Measurements from ENCODE around the gene DOC2A. TPM values are rescaled to one million over a fixed set of nuclear protein-coding genes. Genes with fewer than 3 reads are reported as not detected.
A peak's percentile ranks its signal among the peaks of the same experiment; 100 is the strongest.

The DOC2A gene
- total and polyA plus RNA-seq, 9 of the 15 experiments (the other 6 are each of a cell fraction or from before 2014, with no cell fraction given): 0.03 to 0.38 (median 0.28) TPM; not detected in 1

DNA sequence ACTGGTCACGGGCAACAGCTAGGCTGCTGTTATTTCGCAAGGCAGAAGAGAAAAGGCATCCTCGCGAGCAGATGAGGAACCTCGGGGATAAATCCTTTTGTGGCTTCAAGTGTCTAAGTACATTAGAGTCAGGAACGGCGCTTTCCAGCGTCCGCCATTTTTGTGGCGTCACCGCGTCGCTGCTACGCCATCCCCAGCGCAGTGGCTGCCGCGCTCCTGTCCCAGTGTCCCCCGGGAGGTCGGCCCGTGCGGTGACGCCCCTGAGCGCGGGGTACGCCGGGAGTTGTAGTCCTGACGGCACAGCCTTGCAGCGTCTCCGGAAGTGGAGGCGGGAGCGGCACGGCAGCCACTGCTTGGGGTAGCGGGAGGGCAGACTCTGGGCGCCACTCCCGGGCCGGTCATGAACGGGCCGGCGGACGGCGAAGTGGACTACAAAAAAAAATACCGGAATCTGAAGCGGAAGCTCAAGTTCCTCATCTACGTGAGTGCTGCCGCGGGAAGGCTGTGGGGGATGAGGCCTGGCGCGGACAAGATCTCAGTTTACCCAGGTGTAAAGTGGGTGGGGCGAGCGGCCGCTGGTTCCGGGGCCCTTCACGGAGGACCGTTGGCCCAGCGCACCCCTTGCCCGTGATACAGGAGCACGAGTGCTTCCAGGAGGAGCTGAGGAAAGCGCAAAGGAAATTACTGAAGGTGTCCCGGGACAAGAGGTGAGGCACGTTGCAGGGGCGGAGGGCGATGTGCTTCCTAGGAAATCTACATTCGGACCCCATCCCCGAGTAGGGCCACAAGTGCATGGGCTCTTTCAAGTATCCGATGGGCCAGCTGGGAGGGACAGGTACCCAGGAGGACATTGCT, 14.7 kb downstream of the DOC2A start, which contains the start of gene INO80E (continued):
- TF ChIP-seq ATF6 (CRISPR knock-in tag; IDR thresholded peaks at IDR 0.05) (no peak), PHF8 (IDR thresholded peaks at IDR 0.05; ENCODE audit: borderline replicate concordance, low read length) (peak; percentile 86), NEUROD1 (IDR thresholded peaks at IDR 0.05; ENCODE audit: borderline replicate concordance, low read depth, low read length, partially characterized antibody) (no peak), MCM3 (IDR thresholded peaks at IDR 0.05) (no peak), TARDBP (IDR thresholded peaks at IDR 0.05) (no peak; the same call in 1 of the 2 replicates), MAZ (CRISPR knock-in tag; conservative IDR thresholded peaks at IDR 0.05 in 1 of 2, IDR thresholded peaks at IDR 0.05 in 1 of 2) (peak; percentile 45 to 84; a peak in 2 of 4 replicates), ZBTB49 (CRISPR knock-in tag; IDR thresholded peaks at IDR 0.05; ENCODE audit: borderline replicate concordance) (no peak), PYGO2 (tag; IDR thresholded peaks at IDR 0.05) (no peak)
- TF ChIP-seq, protein P1, sequence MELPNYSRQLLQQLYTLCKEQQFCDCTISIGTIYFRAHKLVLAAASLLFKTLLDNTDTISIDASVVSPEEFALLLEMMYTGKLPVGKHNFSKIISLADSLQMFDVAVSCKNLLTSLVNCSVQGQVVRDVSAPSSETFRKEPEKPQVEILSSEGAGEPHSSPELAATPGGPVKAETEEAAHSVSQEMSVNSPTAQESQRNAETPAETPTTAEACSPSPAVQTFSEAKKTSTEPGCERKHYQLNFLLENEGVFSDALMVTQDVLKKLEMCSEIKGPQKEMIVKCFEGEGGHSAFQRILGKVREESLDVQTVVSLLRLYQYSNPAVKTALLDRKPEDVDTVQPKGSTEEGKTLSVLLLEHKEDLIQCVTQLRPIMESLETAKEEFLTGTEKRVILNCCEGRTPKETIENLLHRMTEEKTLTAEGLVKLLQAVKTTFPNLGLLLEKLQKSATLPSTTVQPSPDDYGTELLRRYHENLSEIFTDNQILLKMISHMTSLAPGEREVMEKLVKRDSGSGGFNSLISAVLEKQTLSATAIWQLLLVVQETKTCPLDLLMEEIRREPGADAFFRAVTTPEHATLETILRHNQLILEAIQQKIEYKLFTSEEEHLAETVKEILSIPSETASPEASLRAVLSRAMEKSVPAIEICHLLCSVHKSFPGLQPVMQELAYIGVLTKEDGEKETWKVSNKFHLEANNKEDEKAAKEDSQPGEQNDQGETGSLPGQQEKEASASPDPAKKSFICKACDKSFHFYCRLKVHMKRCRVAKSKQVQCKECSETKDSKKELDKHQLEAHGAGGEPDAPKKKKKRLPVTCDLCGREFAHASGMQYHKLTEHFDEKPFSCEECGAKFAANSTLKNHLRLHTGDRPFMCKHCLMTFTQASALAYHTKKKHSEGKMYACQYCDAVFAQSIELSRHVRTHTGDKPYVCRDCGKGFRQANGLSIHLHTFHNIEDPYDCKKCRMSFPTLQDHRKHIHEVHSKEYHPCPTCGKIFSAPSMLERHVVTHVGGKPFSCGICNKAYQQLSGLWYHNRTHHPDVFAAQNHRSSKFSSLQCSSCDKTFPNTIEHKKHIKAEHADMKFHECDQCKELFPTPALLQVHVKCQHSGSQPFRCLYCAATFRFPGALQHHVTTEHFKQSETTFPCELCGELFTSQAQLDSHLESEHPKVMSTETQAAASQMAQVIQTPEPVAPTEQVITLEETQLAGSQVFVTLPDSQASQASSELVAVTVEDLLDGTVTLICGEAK (IDR thresholded peaks at IDR 0.05): peak; percentile 81
- TF ChIP-seq, protein P1 (CRISPR knock-in tag; IDR thresholded peaks at IDR 0.05): no peak
- TF ChIP-seq, protein P2, sequence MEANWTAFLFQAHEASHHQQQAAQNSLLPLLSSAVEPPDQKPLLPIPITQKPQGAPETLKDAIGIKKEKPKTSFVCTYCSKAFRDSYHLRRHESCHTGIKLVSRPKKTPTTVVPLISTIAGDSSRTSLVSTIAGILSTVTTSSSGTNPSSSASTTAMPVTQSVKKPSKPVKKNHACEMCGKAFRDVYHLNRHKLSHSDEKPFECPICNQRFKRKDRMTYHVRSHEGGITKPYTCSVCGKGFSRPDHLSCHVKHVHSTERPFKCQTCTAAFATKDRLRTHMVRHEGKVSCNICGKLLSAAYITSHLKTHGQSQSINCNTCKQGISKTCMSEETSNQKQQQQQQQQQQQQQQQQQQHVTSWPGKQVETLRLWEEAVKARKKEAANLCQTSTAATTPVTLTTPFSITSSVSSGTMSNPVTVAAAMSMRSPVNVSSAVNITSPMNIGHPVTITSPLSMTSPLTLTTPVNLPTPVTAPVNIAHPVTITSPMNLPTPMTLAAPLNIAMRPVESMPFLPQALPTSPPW (CRISPR knock-in tag; IDR thresholded peaks at IDR 0.05): peak; percentile 56
